Left hindlimb (tissue), 1 donor: ENCODE measurements around the gene FYTTD1.
A peak's percentile ranks its signal among the peaks of the same experiment; 100 is the strongest.

Source experiments
- DNase-seq: peaks from one replicate; pipeline ENCODE4 v3.0.0-alpha.2; 2018

The FYTTD1 gene

DNA sequence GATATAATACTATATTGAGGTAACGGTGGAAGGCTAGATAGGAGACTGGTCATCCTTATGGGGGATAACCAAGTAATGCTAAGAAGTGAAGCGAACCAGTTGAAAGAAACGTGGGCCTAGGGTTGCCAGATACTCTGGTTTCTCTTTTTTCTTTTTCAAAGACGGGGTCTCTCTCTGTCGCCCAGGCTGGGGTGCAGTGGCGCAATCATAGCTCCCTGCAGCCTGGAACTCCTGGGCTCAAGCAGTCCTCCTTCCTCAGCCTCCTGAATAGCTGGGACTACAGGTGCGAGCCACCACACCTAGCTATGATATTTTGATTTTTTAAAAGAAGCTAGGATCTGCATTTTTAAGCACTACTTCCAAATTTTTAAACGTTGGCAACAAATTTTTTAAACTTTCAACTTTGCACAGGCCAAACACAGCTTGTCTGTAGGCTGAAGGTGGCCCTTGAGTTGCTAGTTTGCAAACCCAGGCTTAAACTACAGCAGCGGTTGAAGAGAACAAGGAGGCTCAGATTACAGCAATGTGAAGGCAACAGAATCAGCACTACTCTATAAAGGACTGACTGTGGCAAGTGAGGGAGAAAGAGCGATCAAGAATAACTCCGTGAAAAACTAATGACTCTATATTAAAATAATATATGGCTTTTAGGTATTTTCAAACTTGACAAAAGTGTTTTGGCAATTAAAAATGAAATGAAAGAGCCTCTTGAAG is 11.8 kb upstream of the FYTTD1 start:
- no peak for DNase-seq

- DNase-seq, result no peak
These were observed 6.9 kb upstream of the FYTTD1 start for GRCh38 chr3:197742787-197743186.

- DNase-seq, result no peak
These were observed 3.5 kb upstream of the FYTTD1 start for GRCh38 chr3:197746209-197746608.

- DNase-seq, result no peak
These were observed 2.9 kb upstream of the FYTTD1 start for GRCh38 chr3:197746801-197747237.

DNA sequence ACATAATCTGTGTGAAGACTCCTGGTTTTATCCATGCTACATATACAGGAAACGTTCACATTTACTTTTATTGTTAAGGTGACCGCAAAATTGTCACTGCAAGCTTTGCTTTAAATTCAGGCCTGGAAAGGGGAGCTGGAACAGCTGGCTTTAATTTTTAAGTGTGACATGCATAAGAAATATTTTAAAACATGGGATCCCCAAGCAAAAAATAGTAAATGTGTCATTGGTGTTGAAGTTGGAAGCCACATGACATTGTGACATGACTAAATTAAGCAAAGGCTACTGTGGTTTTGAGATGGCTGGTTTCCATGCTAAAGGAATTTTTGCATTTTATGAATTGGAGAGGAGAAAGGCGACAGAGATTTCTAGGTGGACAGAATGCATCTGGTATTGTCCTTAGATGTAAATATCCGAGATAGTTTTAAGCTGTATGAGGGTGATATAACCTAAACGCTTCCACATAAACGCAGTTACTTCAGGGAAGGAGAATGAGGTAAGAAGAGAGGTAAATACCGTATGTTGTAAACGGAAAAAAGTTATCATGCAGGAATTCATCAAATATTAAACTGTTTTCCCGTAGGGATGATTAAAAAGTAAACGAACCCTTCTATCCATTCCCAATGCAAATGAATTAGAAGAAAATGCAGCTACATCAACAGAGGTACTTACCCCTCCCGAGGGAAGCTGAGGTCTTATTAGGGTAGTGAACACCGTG is 927 bp upstream of the FYTTD1 start:
- no peak for DNase-seq

- DNase-seq, result no peak
These were observed 425 bp upstream of the FYTTD1 start for GRCh38 chr3:197749315-197749600.

- DNase-seq, result peak; percentile 73
These were observed 731 bp downstream of the FYTTD1 start for GRCh38 chr3:197750396-197750831.

DNA sequence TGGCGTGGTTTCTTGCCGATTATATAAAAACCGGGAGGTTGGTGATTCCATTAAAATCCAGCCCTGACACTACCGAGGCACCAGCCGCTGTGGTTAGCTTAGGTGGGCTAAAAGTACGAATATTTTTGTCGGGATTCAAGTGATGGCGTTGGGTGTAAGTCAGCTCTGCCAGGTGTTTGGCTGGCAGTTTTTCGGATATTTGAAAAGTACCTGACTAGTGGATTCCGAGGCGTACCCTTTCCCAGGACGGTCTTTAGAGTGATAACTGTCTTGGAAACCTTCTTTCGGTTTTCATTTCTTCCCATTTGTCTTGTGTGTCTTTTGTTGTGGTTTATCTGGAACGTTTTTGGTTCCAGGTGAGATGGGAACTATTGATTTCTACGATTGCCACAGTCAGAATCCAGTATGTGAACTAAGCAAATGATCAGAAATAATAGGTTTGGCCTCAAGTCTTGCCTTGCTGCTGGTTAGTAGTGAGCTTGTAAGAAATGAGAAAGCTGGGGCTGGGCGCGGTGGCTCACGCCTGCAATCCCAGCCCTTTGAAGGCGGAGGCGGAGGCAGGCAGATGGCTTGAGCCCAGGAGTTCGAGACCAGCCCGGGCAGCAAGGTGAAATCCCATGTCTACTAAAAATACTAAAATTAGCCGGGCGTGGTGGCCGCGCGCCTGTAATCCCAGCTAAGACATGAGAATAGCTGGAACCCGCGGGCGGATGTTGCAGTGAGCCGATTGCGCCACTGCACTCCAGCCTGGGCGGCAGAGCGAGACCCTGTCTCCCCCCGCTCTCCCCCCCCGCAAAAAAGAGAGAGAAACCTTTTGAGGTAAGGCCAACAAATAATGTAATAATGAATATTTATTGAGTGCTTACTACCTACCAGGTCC is 1.4 kb downstream of the FYTTD1 start:
- DNase-seq, result peak; percentile 43

- DNase-seq, result no peak
These were observed 2.4 kb downstream of the FYTTD1 start for GRCh38 chr3:197752107-197752506.

- DNase-seq, result no peak
These were observed 3.6 kb downstream of the FYTTD1 start for GRCh38 chr3:197753263-197753662.

GRCh38 chr3:197756704-197757103 is 7.0 kb downstream of the FYTTD1 start:
- DNase-seq, result no peak

DNA sequence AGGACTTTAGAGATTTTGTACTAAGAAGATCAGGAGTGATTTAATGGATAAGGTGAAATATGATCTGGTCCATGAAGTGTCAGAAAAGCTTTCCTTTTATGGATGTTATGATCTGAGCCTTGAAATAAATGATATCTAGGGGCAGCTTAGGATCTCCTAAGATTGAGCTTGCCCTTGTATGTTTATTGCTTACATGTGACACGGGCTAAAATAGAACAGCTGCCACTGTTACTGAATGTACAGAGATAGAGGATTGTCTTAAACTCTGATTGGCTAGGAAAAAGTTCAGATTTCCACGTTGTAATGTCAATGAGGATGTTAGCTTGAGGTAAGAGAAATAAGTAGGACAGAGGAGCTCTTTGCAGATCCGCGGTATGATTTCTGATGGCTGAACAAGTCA is 8.8 kb downstream of the FYTTD1 start:
- no peak for DNase-seq

- no peak for DNase-seq
These were observed 12.1 kb downstream of the FYTTD1 start for GRCh38 chr3:197761784-197762183.

DNA sequence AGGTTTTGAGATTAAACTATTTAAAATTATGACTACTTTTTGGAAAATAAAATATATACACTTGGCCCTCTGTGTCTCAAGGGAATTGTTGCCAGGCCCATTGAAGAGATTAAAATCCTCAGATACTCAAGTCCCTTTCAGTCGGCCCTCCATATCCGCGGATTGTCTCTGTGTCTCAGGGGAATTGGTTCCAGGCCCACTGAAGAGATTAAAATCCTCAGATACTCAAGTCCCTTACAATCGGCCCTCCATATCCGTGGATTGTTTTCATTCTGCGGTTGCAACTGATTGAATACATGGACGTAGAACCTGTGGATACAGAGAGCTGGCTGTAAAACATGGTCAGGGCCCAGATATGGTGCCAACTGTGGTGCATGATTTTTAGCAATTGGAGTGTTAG is 25.6 kb downstream of the FYTTD1 start:
- DNase-seq, result no peak

GRCh38 chr3:197782230-197782629 is 32.5 kb downstream of the FYTTD1 start:
- DNase-seq, result no peak

- DNase-seq, result no peak
These were observed 34.4 kb downstream of the FYTTD1 start for GRCh38 chr3:197784019-197784585.

- no peak for DNase-seq
These were observed 37.7 kb downstream of the FYTTD1 start for GRCh38 chr3:197787412-197787811.

GRCh38 chr3:197789309-197789708 is 39.6 kb downstream of the FYTTD1 start:
- no peak for DNase-seq

DNA sequence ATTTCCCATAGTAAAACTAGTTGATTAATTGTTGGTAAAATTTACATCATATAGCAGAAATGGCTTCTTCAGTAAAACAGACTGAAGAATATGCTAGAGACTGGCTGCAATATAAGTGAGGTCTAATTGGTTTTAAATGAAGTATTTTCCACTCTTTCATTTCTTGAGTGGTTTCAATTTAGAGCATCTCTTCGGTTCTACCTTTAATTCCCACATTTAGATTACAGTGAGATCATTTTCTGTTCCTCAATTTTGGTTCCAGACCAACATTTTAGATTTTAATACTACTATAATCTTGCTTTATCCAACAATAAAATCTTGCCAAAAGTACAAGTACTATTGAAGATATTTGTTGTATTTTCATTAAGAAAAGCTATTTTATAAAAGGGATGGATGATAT is 40.4 kb downstream of the FYTTD1 start:
- no peak for DNase-seq

DNA sequence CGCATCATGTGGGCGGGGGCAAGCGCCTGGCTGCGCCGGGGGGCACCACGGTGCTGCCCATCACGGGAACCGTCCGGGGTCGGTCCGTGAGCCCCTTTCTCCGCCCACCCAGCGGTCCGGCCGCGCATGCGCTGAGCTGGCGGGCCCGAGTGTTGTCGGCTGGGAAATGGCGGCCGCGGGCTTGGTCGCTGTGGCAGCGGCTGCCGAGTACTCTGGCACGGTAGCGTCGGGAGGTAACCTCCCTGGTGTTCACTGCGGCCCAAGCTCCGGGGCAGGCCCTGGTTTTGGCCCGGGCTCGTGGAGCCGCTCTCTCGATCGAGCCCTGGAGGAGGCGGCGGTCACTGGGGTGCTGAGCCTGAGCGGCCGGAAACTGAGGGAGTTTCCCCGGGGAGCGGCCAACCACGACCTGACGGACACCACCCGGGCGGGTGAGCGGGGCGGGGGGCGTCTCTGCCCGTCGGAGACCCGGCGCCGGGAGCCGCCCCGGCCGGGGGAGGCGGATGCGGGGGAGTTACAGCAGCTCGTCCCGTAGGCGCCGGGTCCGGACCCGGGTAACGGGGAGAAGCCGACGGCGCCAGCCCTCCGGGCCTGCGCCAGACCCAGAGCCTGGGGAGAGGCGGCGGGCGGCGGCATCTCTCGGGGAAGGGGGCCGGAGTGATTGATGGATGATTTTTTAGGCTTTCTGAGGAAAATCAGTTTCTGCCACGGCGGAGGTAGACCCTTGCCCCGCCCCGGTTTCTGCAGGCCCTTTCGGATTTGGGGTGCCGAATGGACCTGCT is 41.6 kb downstream of the FYTTD1 start, which contains the start of gene LRCH3:
Gene LRCH3, plus strand, starts transcription at position 142 of the 779 bp plus-strand sequence. Its CDS starts 25 bp downstream, at position 167.
- DNase-seq, result peak; percentile 93

- DNase-seq, result no peak
These were observed 42.4 kb downstream of the FYTTD1 start for GRCh38 chr3:197791892-197792647.

- no peak for DNase-seq
These were observed 43.6 kb downstream of the FYTTD1 start for GRCh38 chr3:197793247-197793646.
